ENCODE measurements around the gene SUGCT.
A peak's percentile ranks its signal among the peaks of the same experiment; 100 is the strongest.

GRCh38 chr7:40571796-40572195 is 437.0 kb downstream of the SUGCT start:
- TF ChIP-seq POLR2AphosphoS5 (IDR thresholded peaks at IDR 0.05; ENCODE audit: low read depth, low read length) (no peak), FOXP2 (optimal IDR thresholded peaks at IDR 0.05; ENCODE audit: borderline replicate concordance, extremely low read depth, extremely low read length, insufficient read depth) (peak; percentile 81)
